DND-41 (cell line): ENCODE data around the gene ZHX3.

Experiments used
- CTCF ChIP-seq: IDR thresholded peaks from 2 replicates; pipeline ENCODE4 v1.5.1; 2012; ENCODE audit warnings: borderline replicate concordance, low read length, moderate library complexity, mild to moderate bottlenecking; ENCODE audit not compliant: poor library complexity, severe bottlenecking; ENCODE audit errors: extremely low read depth
- EZH2 ChIP-seq: IDR thresholded peaks from 3 replicates; pipeline ENCODE4 v1.6.1; 2012; ENCODE audit warnings: borderline replicate concordance, low read depth, mild to moderate bottlenecking, moderate library complexity, low read length, inconsistent platforms; ENCODE audit not compliant: severe bottlenecking

GRCh38 chr20:41286240-41286851, 31.2 kb downstream of the ZHX3 start:
- TF ChIP-seq CTCF (no peak), EZH2 (no peak)
